ENCODE measurements around the gene SYTL3.

DNA sequence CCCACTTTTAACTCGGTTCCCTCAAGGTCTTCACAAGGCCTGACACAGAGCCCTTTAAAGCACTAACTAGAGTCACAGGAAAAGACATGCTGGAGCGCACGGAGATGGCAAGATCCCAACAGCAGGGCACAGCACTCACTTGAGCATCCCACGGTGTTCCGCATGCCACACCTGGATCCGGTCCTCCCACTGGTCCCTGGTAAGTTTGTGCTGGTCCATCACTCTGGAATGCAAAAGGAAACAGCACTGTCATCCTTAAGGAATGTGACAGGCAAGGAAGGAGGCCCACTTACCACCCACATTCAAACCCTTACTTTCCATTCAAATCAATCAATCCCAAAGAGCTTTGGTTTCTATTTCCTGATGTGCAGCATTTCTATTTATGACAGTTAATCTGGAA is 134.7 kb downstream of the SYTL3 start:
- TF ChIP-seq POLR2A (IDR thresholded peaks at IDR 0.05; ENCODE audit: low read length) (no peak), GATA1 (IDR thresholded peaks at IDR 0.05; ENCODE audit: low read depth, low read length) (no peak)
